GM10248 (cell line): ENCODE data around the gene ZBTB11.

Source experiments
- CTCF ChIA-PET: fragments of 300-600 bp; sonication (Branson Sonifier 250); formaldehyde crosslinking; extraction: SDS; loops from one replicate; lab custom pipeline; 2021; ENCODE audit warnings: antibody characterized with exemption; lab: Yijun Ruan, JAX
- POLR2A ChIA-PET: fragments of 350-650 bp; sonication (Branson Sonifier 250); formaldehyde crosslinking; extraction: SDS; loops from one replicate; lab custom pipeline; 2020; ENCODE audit warnings: antibody characterized with exemption; lab: Yijun Ruan, JAX
- DNase-seq: peaks from one replicate; pipeline ENCODE4 v3.0.0; 2012; ENCODE audit errors: extremely low spot score
- TF ChIP-seq, protein P1 (sequence below): IDR thresholded peaks from 2 replicates; pipeline ENCODE4 v1.5.1; 2012; ENCODE audit warnings: mild to moderate bottlenecking, low read depth; ENCODE audit errors: extremely low read depth, missing control alignments, control extremely low read depth

ZBTB11 gene

DNA sequence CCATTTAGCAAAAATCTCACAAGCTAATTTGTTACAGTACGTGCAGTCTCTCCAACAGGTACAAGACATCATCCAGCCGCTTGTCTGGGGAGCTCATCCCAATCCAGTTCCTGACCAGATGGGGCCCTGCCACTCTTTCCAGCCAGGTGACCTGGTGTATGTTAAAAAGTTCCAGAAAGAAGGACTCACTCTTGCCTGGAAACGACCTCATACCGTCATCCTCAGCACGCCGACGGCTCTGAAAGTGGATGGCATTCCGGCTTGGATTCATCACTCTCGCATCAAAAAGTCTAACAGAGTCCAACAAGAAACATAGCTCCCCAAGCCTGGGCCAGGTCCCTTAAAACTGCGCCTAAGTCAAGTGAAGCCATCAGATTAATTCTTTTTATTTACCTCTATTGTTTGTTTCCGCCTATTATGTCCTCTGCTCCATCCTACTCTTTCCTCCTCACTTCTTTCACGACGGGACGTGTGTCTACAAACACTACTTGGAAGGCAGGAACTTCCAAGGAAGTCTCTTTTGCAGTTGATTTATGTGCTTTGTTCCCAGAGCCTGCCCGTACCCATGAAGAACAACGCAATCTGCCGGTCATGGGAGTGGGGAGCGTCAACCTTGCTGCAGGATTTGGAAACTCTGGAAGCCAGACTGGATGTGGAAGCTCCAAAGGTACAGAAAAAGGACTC, 37.5 kb downstream of the ZBTB11 start:
- no peak for DNase-seq
- POLR2A ChIA-PET = no interaction called here
- TF ChIP-seq, protein P1, sequence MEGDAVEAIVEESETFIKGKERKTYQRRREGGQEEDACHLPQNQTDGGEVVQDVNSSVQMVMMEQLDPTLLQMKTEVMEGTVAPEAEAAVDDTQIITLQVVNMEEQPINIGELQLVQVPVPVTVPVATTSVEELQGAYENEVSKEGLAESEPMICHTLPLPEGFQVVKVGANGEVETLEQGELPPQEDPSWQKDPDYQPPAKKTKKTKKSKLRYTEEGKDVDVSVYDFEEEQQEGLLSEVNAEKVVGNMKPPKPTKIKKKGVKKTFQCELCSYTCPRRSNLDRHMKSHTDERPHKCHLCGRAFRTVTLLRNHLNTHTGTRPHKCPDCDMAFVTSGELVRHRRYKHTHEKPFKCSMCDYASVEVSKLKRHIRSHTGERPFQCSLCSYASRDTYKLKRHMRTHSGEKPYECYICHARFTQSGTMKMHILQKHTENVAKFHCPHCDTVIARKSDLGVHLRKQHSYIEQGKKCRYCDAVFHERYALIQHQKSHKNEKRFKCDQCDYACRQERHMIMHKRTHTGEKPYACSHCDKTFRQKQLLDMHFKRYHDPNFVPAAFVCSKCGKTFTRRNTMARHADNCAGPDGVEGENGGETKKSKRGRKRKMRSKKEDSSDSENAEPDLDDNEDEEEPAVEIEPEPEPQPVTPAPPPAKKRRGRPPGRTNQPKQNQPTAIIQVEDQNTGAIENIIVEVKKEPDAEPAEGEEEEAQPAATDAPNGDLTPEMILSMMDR = no peak
- CTCF ChIA-PET = interaction anchor here (1.0 to 3.9 kb wide), 3 partner anchors 9 to 569 kb away, joined by 3 to 20 read pairs (median 11); no protein-coding TSS in a partner anchor

DNA sequence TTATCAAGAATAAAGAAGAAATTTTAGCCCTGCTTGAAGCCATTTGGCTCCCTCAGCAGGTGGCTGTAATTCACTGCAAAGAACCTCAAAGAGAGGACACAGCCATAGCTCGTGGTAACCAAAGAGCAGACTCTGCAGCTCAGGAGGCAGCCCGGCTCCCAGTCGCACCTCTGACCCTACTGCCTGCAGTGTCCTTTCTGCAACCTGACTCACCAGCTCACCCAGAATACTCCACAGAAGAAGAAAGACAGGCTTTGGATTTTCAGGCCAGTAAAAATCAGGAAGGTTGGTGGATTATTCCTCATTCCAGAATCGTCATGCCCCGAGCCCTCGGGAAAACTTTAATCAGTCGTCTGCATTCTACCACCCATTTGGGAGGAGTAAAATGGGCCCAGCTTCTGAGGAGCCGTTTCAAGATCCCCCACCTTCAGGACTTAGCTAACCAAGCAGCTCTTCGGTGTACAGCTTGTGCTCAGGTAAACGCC, 38.6 kb downstream of the ZBTB11 start:
- ChIA-PET POLR2A (no interaction called here), CTCF (interaction anchor here (0.9 to 3.9 kb wide), 5 partner anchors 10 to 64 kb away, joined by 3 to 20 read pairs (median 3); partner anchors contain the start of gene PCNP)
- TF ChIP-seq, protein P1 = peak; percentile 25
- no peak for DNase-seq

DNA sequence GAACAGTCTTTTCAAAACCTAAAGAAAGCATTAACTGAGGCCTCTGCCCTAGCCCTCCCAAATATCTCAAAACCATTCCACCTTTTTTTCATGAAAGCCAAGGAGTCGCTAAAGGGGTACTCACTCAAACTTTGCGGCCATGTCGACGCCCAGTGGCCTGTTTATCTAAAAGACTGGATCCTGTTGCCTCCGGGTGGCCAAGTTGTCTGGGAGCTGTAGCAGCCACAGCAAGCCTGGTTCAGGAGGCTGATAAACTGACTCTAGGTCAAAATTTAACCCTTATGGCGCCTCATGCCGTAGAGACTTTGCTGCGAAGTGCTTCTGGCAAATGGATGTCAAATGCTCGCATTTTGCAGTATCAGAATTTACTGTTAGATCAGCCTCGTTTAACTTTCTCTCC, 39.5 kb downstream of the ZBTB11 start:
- POLR2A ChIA-PET = no interaction called here
- TF ChIP-seq, protein P1 = no peak
- CTCF ChIA-PET = interaction anchor here (1.6 to 3.9 kb wide), 3 partner anchors 11 to 36 kb away, joined by 3 to 20 read pairs (median 11); no protein-coding TSS in a partner anchor
- DNase-seq = no peak

DNA sequence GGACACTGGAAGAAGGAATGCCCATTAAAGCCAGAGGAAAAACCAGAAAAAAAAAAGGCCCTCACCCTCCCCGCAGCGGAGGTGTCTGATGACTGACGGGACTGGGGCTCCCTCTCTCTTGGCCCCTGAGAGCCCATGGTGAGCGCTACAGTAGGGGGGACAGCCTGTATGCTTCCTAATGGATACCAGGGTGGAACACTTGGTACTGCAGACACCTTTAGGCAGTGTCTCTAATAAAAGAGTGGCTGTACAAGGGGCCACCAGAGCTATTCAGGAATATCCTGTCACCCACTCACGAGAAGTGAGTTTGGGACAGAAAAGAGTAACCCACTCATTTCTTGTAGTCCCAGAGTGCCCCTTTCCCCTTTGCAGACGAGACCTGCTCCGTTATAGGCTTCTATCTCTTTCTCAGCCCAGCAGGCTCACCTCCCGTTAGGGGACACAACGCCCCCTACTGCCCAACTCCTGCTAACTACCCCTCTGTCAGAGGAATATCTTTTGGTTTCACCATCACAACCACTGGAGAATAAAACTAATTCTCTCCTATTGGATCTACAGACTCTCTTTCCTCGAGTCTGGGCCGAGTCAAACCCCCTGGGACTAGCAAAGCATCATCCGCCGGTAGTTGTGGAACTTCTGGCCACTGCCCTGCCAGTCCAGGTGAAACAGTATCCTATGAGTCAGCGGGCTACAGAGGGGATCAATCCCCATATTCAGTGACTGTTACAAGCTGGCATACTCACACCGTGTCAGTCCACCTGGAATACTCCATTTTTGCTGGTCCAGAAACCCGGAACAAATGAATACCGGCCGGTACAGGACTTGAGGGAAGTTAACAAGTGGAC, 40.8 kb downstream of the ZBTB11 start:
- CTCF ChIA-PET = interaction anchor here (0.7 to 3.9 kb wide), 8 partner anchors 12 to 563 kb away, joined by 3 to 20 read pairs (median 4); partner anchors contain the start of gene PCNP
- TF ChIP-seq, protein P1 = peak; percentile 66
- POLR2A ChIA-PET = no interaction called here
- DNase-seq = peak; percentile 69

DNA sequence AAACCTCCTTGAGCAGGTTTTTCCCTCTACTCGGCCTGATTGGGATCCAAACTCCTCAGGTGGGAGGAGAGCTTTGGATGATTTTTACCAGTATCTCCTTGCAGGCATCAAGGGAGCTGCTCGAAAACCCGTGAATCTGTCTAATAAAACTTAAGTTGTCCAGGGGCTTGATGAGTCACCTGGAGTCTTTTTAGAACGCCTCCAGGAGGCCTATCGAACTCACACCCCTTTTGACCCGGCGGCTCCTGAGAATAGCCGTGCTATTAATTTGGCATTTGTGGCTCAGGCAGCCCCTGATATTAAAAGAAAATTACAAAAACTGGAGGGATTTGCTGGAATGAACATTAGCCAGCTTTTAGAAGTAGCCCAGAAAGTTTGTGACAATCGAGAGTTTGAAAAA, 41.6 kb downstream of the ZBTB11 start:
- CTCF ChIA-PET = interaction anchor here (0.9 to 1.8 kb wide), 5 partner anchors 14 to 61 kb away, joined by 3 to 10 read pairs (median 3); partner anchors contain the start of gene PCNP
- POLR2A ChIA-PET = no interaction called here
- TF ChIP-seq, protein P1 = no peak
- no peak for DNase-seq

DNA sequence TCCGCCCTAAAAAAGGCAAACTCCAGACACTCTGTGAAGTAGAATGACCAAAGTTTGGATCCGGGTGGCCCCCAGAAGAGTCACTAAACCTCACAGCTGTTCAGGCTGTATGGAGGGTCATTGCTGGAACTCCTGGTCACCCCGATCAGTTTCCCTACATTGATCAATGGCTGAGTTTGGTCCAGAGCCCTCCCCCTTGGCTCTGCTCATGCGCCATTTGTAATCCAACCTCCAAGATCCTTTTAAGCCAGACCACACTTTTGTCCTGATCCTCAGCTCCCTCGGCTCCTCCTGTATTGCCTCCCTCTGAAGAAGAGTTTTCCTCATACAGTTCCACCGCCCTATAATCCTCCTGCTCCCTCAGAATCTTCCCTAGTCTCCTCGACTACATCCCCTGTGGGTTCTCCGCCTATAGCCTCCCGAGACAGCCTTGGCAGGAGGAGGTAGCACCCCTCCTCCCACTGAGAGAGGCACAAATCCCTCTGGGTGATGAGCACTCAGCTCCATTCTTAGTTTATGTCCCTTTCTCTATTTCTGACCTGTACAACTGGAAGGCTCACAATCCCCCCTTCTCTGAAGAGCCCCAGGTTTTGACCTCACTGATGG, 42.2 kb downstream of the ZBTB11 start:
- TF ChIP-seq, protein P1 = no peak
- POLR2A ChIA-PET = no interaction called here
- CTCF ChIA-PET = interaction anchor here (0.9 to 1.8 kb wide), 5 partner anchors 15 to 61 kb away, joined by 3 read pairs; partner anchors contain the start of gene PCNP
- DNase-seq = no peak
